ENCODE results near the gene NRXN3. TPM values are rescaled to one million over a fixed set of nuclear protein-coding genes. Genes with fewer than 3 reads are reported as not detected.

NRXN3 gene
- polyA plus RNA-seq, 1 donor (not counting 4 experiments of a cell fraction or from before 2014, with no cell fraction given) = 0.89 TPM

DNA sequence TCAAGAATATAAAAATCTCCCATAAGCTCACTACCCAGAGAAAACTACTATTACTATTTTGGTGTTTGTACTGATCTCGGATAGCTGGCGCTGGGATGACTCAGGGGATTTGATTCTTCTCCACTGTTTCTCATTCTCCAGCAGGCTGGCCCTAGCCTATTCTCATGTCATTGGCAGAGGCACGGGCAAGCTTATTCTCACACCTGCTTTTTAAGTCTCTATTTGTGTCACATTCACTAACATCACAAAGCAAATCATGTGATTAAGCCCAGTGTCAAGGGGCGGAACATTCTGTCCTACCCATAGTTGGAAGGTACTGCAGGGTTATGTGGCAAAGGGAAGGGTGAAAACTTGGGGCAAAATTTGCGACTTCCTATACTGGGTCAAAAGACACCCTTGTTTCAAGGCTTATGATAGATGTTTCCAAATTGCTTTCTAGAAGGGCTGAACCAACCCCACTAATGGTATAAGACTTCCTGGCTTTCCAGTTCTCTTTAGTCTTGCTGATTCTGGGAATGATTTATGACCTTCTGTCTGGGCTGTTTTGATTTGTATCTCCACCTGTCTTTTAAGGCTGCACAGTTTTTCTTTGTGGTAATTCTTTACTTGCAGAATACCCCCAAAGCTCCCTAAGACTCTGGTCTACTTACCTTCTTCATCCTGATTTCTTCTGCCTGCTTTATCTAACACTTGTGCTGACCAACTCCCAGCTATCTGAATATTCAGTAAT, 406.4 kb downstream of the NRXN3 start:
- H3K27ac ChIP-seq (ENCODE audit: control insufficient read depth, insufficient read depth, low read length) = no peak overlapping the region
- H3K27me3 ChIP-seq (ENCODE audit: control insufficient read depth, extremely low read depth, insufficient read depth, low read length) = no peaks in the 10 kb centered on the region
- no peak overlapping the region for H2AFZ ChIP-seq (ENCODE audit: control insufficient read depth, low read length)
- no peak for DNase-seq (ENCODE audit: low read depth, low spot score)
- no peak for TF ChIP-seq EZH2 (IDR thresholded peaks at IDR 0.05; ENCODE audit: low read length)
- TF ChIP-seq, protein P1, sequence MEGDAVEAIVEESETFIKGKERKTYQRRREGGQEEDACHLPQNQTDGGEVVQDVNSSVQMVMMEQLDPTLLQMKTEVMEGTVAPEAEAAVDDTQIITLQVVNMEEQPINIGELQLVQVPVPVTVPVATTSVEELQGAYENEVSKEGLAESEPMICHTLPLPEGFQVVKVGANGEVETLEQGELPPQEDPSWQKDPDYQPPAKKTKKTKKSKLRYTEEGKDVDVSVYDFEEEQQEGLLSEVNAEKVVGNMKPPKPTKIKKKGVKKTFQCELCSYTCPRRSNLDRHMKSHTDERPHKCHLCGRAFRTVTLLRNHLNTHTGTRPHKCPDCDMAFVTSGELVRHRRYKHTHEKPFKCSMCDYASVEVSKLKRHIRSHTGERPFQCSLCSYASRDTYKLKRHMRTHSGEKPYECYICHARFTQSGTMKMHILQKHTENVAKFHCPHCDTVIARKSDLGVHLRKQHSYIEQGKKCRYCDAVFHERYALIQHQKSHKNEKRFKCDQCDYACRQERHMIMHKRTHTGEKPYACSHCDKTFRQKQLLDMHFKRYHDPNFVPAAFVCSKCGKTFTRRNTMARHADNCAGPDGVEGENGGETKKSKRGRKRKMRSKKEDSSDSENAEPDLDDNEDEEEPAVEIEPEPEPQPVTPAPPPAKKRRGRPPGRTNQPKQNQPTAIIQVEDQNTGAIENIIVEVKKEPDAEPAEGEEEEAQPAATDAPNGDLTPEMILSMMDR (optimal IDR thresholded peaks at IDR 0.05 in 1 of 3, IDR thresholded peaks at IDR 0.05 in 1 of 3, conservative IDR thresholded peaks at IDR 0.05 in 1 of 3; ENCODE audit: extremely low read depth in 1 of 3, insufficient read depth in 2 of 3, low read length in 3 of 3) = no peak
- H3K4me2 ChIP-seq (ENCODE audit: control insufficient read depth, extremely low read depth, insufficient read depth, low read depth, low read length) = no peak overlapping the region
- no peaks in the 10 kb centered on the region for H3K9me1 ChIP-seq (ENCODE audit: control insufficient read depth, extremely low read depth, insufficient read depth, low read length)
- H3K36me3 ChIP-seq (ENCODE audit: control insufficient read depth in 2 of 2, extremely low read depth in 1 of 2, insufficient read depth in 2 of 2, low read length in 2 of 2) = no peaks in the 10 kb centered on the region
- no peaks in the 10 kb centered on the region for H4K20me1 ChIP-seq (ENCODE audit: control insufficient read depth, extremely low read depth, insufficient read depth, low read length)
- H3K79me2 ChIP-seq (ENCODE audit: control insufficient read depth, insufficient read depth, low read length) = no peaks in the 10 kb centered on the region
- H3K9ac ChIP-seq (ENCODE audit: control insufficient read depth, extremely low read depth, insufficient read depth, low read length) = no peak overlapping the region
- no peaks in the 10 kb centered on the region for H3K4me1 ChIP-seq (ENCODE audit: control insufficient read depth, extremely low read depth, insufficient read depth, low read length)
- no peaks in the 10 kb centered on the region for H3K9me3 ChIP-seq (ENCODE audit: control insufficient read depth, low read depth, low read length)
- FAIRE-seq = no peak
- no peak overlapping the region for H3K4me3 ChIP-seq (ENCODE audit: control insufficient read depth in 2 of 3, extremely low read depth in 1 of 3, insufficient read depth in 2 of 3, low read depth in 1 of 3, low read length in 3 of 3)
- dilution Hi-C loops (cut with MboI; ENCODE audit: extremely low pct_ligation_motif_present, low sequenced_read_pairs) = no loop called here

DNA sequence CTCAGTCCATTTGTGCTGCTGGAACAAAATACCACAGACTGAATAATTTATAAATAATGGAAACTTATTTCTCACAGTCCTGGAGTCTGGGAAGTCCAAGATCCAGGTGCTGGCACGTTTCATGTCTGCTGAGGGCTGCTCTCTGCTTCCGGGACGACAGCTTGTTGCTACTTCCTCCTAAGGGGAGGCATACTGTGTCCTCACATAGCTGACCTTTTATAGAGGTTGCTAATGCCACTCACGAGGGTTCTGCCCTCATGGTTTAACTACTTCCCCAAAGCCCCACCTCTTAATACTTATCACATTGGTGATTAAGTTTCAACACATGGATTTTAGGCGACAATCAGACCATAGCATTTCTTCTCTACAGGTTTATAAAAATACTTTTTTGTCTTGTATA, 411.1 kb downstream of the NRXN3 start:
- dilution Hi-C loops (cut with MboI; ENCODE audit: extremely low pct_ligation_motif_present, low sequenced_read_pairs) = no loop called here

More for the DNA sequence above, 411.1 kb downstream of the NRXN3 start:
- Histone ChIP-seq H3K4me1 (ENCODE audit: control insufficient read depth, extremely low read depth, insufficient read depth, low read length) (no peaks in the 10 kb centered on the region), H3K9me3 (ENCODE audit: control insufficient read depth, low read depth, low read length) (no peaks in the 10 kb centered on the region), H4K20me1 (ENCODE audit: control insufficient read depth, extremely low read depth, insufficient read depth, low read length) (no peaks in the 10 kb centered on the region), H3K4me3 (ENCODE audit: control insufficient read depth in 2 of 3, extremely low read depth in 1 of 3, insufficient read depth in 2 of 3, low read depth in 1 of 3, low read length in 3 of 3) (no peak overlapping the region), H3K79me2 (ENCODE audit: control insufficient read depth, insufficient read depth, low read length) (no peaks in the 10 kb centered on the region), H3K27ac (ENCODE audit: control insufficient read depth, insufficient read depth, low read length) (no peak overlapping the region), H3K27me3 (ENCODE audit: control insufficient read depth, extremely low read depth, insufficient read depth, low read length) (no peaks in the 10 kb centered on the region), H3K4me2 (ENCODE audit: control insufficient read depth, extremely low read depth, insufficient read depth, low read depth, low read length) (no peak overlapping the region), H2AFZ (ENCODE audit: control insufficient read depth, low read length) (no peak overlapping the region), H3K9ac (ENCODE audit: control insufficient read depth, extremely low read depth, insufficient read depth, low read length) (no peak overlapping the region), H3K9me1 (ENCODE audit: control insufficient read depth, extremely low read depth, insufficient read depth, low read length) (no peaks in the 10 kb centered on the region), H3K36me3 (ENCODE audit: control insufficient read depth in 2 of 2, extremely low read depth in 1 of 2, insufficient read depth in 2 of 2, low read length in 2 of 2) (no peaks in the 10 kb centered on the region)
- no peak for DNase-seq (ENCODE audit: low read depth, low spot score)
- no peak for FAIRE-seq
- TF ChIP-seq, protein P1 (optimal IDR thresholded peaks at IDR 0.05 in 1 of 3, IDR thresholded peaks at IDR 0.05 in 1 of 3, conservative IDR thresholded peaks at IDR 0.05 in 1 of 3; ENCODE audit: extremely low read depth in 1 of 3, insufficient read depth in 2 of 3, low read length in 3 of 3) = no peak
- TF ChIP-seq EZH2 (IDR thresholded peaks at IDR 0.05; ENCODE audit: low read length) = no peak
